SK-N-SH (cell line): ENCODE measurements around the gene ZXDC. TPM values are rescaled to one million over a fixed set of nuclear protein-coding genes. Genes with fewer than 3 reads are reported as not detected.

Source experiments
- CTCF ChIA-PET: fragments of 300-600, 350-600 bp; formaldehyde crosslinking; extraction: SDS; loops from one replicate; lab custom pipeline; 2021; lab: Yijun Ruan, JAX
- POLR2A ChIA-PET: fragments of 350-600 bp; sonication (Branson Sonifier 250); formaldehyde crosslinking; extraction: SDS; loops from one replicate; lab custom pipeline; 2020; ENCODE audit warnings: antibody characterized with exemption, inconsistent platforms; lab: Yijun Ruan, JAX
- DNase-seq: peaks from one replicate; pipeline ENCODE4 v3.0.0; 2012
- H2AFZ ChIP-seq: fragments of 200-600 bp; sonication (generic); 2 replicates; pipeline ENCODE4 v1.8.1; 2016; ENCODE audit warnings: antibody characterized with exemption, mild to moderate bottlenecking, low read depth
- H3F3A ChIP-seq: fragments of 200-600 bp; sonication (generic); replicated peaks from 2 replicates; pipeline ENCODE3; 2016; ENCODE audit warnings: antibody characterized with exemption, mild to moderate bottlenecking; ENCODE audit not compliant: insufficient read depth
- H3K27ac ChIP-seq, 2 experiments: fragments of 200-500 bp in 1 of 2; fragments of 200-600 bp in 1 of 2; sonication (Bioruptor generic) in 1 of 2; sonication (generic), shearing (Covaris generic) in 1 of 2; 2 replicates each; pipeline versions ENCODE4 v1.5.1 to v1.6.1; 2014 to 2016; ENCODE audit warnings: low read depth in 2 of 2, inconsistent platforms in 1 of 2, low read length in 1 of 2, mild to moderate bottlenecking in 1 of 2, mixed read lengths in 1 of 2
- H3K27me3 ChIP-seq: fragments of 200-600 bp; sonication (generic), shearing (Covaris generic); 2 replicates; pipeline ENCODE4 v1.6.1; 2016; ENCODE audit warnings: mixed run types; ENCODE audit not compliant: insufficient read depth
- H3K36me3 ChIP-seq, 2 experiments: fragments of 200-500 bp in 1 of 2; fragments of 200-600 bp in 1 of 2; sonication (Bioruptor generic) in 1 of 2; sonication (generic) in 1 of 2; replicated peaks in 1 of 2; 2 replicates each; pipeline versions ENCODE3 to v1.5.1; 2014 to 2016; ENCODE audit warnings: low read length in 1 of 2, mild to moderate bottlenecking in 1 of 2; ENCODE audit not compliant: insufficient read depth in 2 of 2, control insufficient read depth in 1 of 2
- H3K4me1 ChIP-seq, 2 experiments: fragments of 200-500 bp in 1 of 2; fragments of 200-600 bp in 1 of 2; sonication (Bioruptor generic) in 1 of 2; sonication (generic), shearing (Covaris generic) in 1 of 2; 2 replicates each; pipeline versions ENCODE4 v1.5.1 to v1.6.1; 2014 to 2016; ENCODE audit warnings: low read depth in 1 of 2, low read length in 1 of 2, mixed run types in 1 of 2; ENCODE audit not compliant: insufficient read depth in 2 of 2, control insufficient read depth in 1 of 2
- H3K4me2 ChIP-seq: fragments of 200-600 bp; sonication (generic), shearing (Covaris generic); 2 replicates; pipeline ENCODE4 v1.6.1; 2017; ENCODE audit warnings: mixed run types
- H3K4me3 ChIP-seq, 2 experiments: fragments of 200-500 bp in 1 of 2; fragments of 200-600 bp in 1 of 2; sonication (Bioruptor generic) in 1 of 2; sonication (generic), shearing (Covaris generic) in 1 of 2; 2 replicates each; pipeline versions ENCODE4 v1.5.1 to v1.8.1; 2014 to 2016; ENCODE audit warnings: low read depth in 2 of 2, inconsistent platforms in 1 of 2, low read length in 1 of 2, mild to moderate bottlenecking in 1 of 2, mixed read lengths in 1 of 2, moderate library complexity in 1 of 2
- H3K79me2 ChIP-seq: fragments of 200-600 bp; sonication (generic); 2 replicates; pipeline ENCODE4 v1.8.1; 2017; ENCODE audit warnings: mild to moderate bottlenecking; ENCODE audit not compliant: insufficient read depth
- H3K9ac ChIP-seq: fragments of 200-600 bp; sonication (generic); 2 replicates; pipeline ENCODE4 v1.6.1; 2017; ENCODE audit warnings: mixed run types
- H3K9me2 ChIP-seq: fragments of 200-600 bp; sonication (generic); 2 replicates; pipeline ENCODE4 v1.6.1; 2017; ENCODE audit warnings: mixed run types
- H3K9me3 ChIP-seq: fragments of 200-600 bp; sonication (generic); 2 replicates; pipeline ENCODE4 v1.6.1; 2017; ENCODE audit warnings: mixed run types, mild to moderate bottlenecking, moderate library complexity
- H4K20me1 ChIP-seq: fragments of 200-600 bp; sonication (generic); 2 replicates; pipeline ENCODE4 v1.6.1; 2017; ENCODE audit warnings: mild to moderate bottlenecking, mixed run types; ENCODE audit not compliant: insufficient read depth
- CTCF ChIP-seq: fragments of 200-600 bp; sonication (generic); IDR thresholded peaks from 2 replicates; pipeline ENCODE4 v1.6.1; 2017; ENCODE audit warnings: antibody characterized with exemption, mild to moderate bottlenecking, moderate library complexity
- FOXJ3 ChIP-seq: sonication (generic); formaldehyde crosslinking; IDR thresholded peaks from 2 replicates; pipeline ENCODE4 v1.5.1; 2020; ENCODE audit warnings: mild to moderate bottlenecking, missing genetic modification reagents
- FOXM1 ChIP-seq: IDR thresholded peaks from 2 replicates; pipeline ENCODE4 v1.4.0; 2012; ENCODE audit warnings: low read depth, mild to moderate bottlenecking
- GATA2 ChIP-seq: sonication (generic); formaldehyde crosslinking; IDR thresholded peaks from 2 replicates; pipeline ENCODE4 v1.5.0; 2020; ENCODE audit warnings: mild to moderate bottlenecking, missing genetic modification reagents
- MXI1 ChIP-seq: IDR thresholded peaks from 2 replicates; pipeline ENCODE4 v1.6.1; 2012; ENCODE audit warnings: mild to moderate bottlenecking, low read depth, low read length, improper control_type of control experiment
- NRF1 ChIP-seq: IDR thresholded peaks from 2 replicates; pipeline ENCODE4 v1.6.1; 2012; ENCODE audit warnings: low read depth, mild to moderate bottlenecking, low read length
- RAD21 ChIP-seq: IDR thresholded peaks from 2 replicates; pipeline ENCODE4 v1.6.1; 2012; ENCODE audit warnings: mild to moderate bottlenecking, low read length
- REST ChIP-seq: IDR thresholded peaks from 2 replicates; pipeline ENCODE4 v1.6.1; 2012; ENCODE audit warnings: mild to moderate bottlenecking, low read depth, low read length, moderate library complexity
- RFX5 ChIP-seq: IDR thresholded peaks from 2 replicates; pipeline ENCODE4 v1.6.1; 2012; ENCODE audit warnings: mild to moderate bottlenecking, improper control_type of control experiment, low read length
- RXRA ChIP-seq: IDR thresholded peaks from 2 replicates; pipeline ENCODE4 v1.4.0; 2012; ENCODE audit warnings: low read depth, mild to moderate bottlenecking, borderline replicate concordance
- TAF1 ChIP-seq: IDR thresholded peaks from 2 replicates; pipeline ENCODE4 v1.6.1; 2012; ENCODE audit warnings: low read depth, mild to moderate bottlenecking, low read length, moderate library complexity, borderline replicate concordance
- TCF12 ChIP-seq: IDR thresholded peaks from 2 replicates; pipeline ENCODE4 v1.4.0; 2012
- USF1 ChIP-seq: IDR thresholded peaks from 2 replicates; pipeline ENCODE4 v1.4.0; 2012; ENCODE audit warnings: low read depth, borderline replicate concordance
- WGBS: methylation state at CpG from one replicate; pipeline ENCODE4 v1.1.6; 2017; ENCODE audit warnings: low lambda C conversion rate; 5-methylcytosine and 5-hydroxymethylcytosine counted together
- polyA plus RNA-seq, 3 experiments: library from polyadenylated mRNA; depleted of rRNA; stranded (reverse); fragments of >200 nt; gene quantifications; 2 replicates each; pipeline ENCODE4 v1.2.3, GENCODE V29; 2012
- TF ChIP-seq, protein P1 (sequence below): fragments of 150-350 bp; IDR thresholded peaks from 2 replicates; pipeline ENCODE4 v1.6.1; 2017; ENCODE audit warnings: antibody characterized with exemption, low read length, low read depth, borderline replicate concordance
- TF ChIP-seq, protein P2 (sequence below): IDR thresholded peaks from 2 replicates; pipeline ENCODE4 v1.4.0; 2012; ENCODE audit warnings: low read depth, borderline replicate concordance

ZXDC gene
- polyA plus RNA-seq, 1 of the 3 experiments (the other 2 are of a cell fraction), result 8.5 TPM

DNA sequence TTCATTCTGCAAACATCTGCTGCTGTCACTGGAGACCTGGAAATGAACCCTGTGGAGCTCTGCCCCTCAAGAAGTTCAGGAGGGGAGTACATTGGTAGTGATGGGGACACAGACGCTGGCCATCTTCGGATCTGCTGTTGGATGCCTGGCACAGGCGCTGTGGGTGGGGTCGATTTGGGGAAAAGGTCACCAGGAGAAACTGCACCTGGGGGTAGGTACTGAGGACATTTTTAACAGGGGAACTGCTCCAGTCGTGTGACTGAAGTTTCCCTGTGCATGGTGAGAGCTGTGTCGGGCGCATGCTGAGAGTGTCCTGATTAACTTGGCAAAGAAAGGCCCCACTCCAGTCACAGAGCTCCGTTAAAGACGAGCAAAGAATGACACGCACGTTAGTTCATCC, 38.5 kb upstream of the ZXDC start (continued):
- TF ChIP-seq REST (no peak), FOXJ3 (CRISPR knock-in tag) (no peak), FOXM1 (no peak)

DNA sequence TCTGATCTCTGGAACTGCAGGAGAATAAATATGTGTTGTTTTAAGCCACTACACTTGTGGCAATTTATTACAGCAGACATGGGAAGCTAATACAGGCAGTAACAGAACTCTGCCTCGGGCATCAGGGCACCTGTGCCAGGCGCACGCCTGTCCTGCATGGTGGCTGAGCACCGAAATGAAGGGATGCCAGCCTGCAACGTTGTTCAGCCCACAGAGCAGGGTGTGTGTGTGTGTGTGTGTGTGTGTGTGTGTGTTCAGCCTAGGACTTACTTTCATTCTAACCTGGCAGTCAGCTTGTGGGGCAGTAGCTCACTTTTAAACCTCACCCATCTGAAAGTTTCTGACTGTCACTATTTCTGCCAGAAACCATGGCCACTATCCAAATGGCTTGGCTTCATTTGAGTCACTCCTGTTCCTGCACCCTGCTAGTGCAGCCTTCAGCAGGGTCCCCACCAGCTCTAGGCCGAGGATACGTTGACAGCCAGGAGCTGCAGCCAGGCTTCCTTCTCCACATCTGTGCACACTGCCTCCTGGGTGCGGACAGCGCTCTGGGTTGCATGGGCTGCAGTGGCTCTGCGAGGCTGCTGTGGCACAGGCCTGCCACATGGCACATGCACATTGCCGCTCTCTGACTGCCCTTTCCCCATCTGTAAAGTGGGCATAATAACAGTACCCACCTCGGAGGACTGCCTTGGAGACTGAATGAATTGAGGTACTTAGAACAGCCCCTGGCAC, 37.4 kb upstream of the ZXDC start:
- Histone ChIP-seq H3K4me3 (no peak overlapping the region), H3K9ac (no peak overlapping the region), H3K4me1 (peaks cover 0 to 4% of the 10 kb centered on the region in 2 experiments; a peak in 1 of 4 replicates), H4K20me1 (no peaks in the 10 kb centered on the region), H3K79me2 (no peaks in the 10 kb centered on the region), H3K27me3 (no peaks in the 10 kb centered on the region), H3K27ac (no peak overlapping the region), H3K9me3 (no peaks in the 10 kb centered on the region), H3K9me2 (no peaks in the 10 kb centered on the region), H3K36me3 (no peaks in the 10 kb centered on the region), H2AFZ (no peak overlapping the region), H3K4me2 (no peak overlapping the region), H3F3A (no peaks in the 10 kb centered on the region)
- POLR2A ChIA-PET, result interaction anchor here (0.6 kb wide), 1 partner anchor 11 kb away, joined by 3 read pairs; the partner anchor contains the start of gene CHST13
- CTCF ChIA-PET, result interaction anchor here (0.9 to 7.0 kb wide), 4 partner anchors 8 to 1035 kb away, joined by 3 to 45 read pairs (median 5); partner anchors contain the start of gene CHST13
- DNase-seq, result no peak
- WGBS, result 52% methylated on average over 7 of the region's 12 CpGs
- TF ChIP-seq TAF1 (no peak), TCF12 (no peak), MXI1 (no peak), FOXJ3 (CRISPR knock-in tag) (no peak), RXRA (no peak), RFX5 (no peak), USF1 (no peak), GATA2 (CRISPR knock-in tag) (no peak), FOXM1 (no peak), REST (no peak), NRF1 (no peak), CTCF (no peak), RAD21 (no peak)
- TF ChIP-seq, protein P1, sequence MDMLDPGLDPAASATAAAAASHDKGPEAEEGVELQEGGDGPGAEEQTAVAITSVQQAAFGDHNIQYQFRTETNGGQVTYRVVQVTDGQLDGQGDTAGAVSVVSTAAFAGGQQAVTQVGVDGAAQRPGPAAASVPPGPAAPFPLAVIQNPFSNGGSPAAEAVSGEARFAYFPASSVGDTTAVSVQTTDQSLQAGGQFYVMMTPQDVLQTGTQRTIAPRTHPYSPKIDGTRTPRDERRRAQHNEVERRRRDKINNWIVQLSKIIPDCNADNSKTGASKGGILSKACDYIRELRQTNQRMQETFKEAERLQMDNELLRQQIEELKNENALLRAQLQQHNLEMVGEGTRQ, result no peak
- TF ChIP-seq, protein P2, sequence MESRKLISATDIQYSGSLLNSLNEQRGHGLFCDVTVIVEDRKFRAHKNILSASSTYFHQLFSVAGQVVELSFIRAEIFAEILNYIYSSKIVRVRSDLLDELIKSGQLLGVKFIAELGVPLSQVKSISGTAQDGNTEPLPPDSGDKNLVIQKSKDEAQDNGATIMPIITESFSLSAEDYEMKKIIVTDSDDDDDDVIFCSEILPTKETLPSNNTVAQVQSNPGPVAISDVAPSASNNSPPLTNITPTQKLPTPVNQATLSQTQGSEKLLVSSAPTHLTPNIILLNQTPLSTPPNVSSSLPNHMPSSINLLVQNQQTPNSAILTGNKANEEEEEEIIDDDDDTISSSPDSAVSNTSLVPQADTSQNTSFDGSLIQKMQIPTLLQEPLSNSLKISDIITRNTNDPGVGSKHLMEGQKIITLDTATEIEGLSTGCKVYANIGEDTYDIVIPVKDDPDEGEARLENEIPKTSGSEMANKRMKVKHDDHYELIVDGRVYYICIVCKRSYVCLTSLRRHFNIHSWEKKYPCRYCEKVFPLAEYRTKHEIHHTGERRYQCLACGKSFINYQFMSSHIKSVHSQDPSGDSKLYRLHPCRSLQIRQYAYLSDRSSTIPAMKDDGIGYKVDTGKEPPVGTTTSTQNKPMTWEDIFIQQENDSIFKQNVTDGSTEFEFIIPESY, result no peak
